ENCODE measurements around the gene PRL. TPM values are rescaled to one million over a fixed set of nuclear protein-coding genes. Genes with fewer than 3 reads are reported as not detected.

Gene PRL
- total and polyA plus RNA-seq, 2 experiments from 2014 or later = not detected

GRCh38 chr6:22281341-22282085, 15.3 kb downstream of the PRL start (continued):
- TF ChIP-seq EZH2phosphoT487 (IDR thresholded peaks at IDR 0.05; ENCODE audit: unreplicated experiment) (no peak), JUNB (IDR thresholded peaks at IDR 0.05; ENCODE audit: unreplicated experiment) (no peak), POLR2AphosphoS5 (IDR thresholded peaks at IDR 0.05; ENCODE audit: low read depth) (no peak), NANOG (IDR thresholded peaks at IDR 0.05; ENCODE audit: borderline replicate concordance) (no peak), ETS1 (IDR thresholded peaks at IDR 0.05) (no peak), REST (IDR thresholded peaks at IDR 0.05; ENCODE audit: unreplicated experiment) (no peak), CTCF (conservative IDR thresholded peaks at IDR 0.05; ENCODE audit: low read depth in 2 of 2) (no peak)

GRCh38 chr6:22279427-22279826, 17.4 kb downstream of the PRL start:
- Histone ChIP-seq H4K20me1 (replicated peaks; ENCODE audit: insufficient read depth) (no peaks in the 10 kb centered on the region), H3K27ac (ENCODE audit: low read depth) (no peak overlapping the region), H3K36me3 (ENCODE audit: insufficient read depth) (no peaks in the 10 kb centered on the region), H3K4me2 (no peak overlapping the region), H3K9me2 (ENCODE audit: insufficient read depth) (no peaks in the 10 kb centered on the region), H2AFZ (no peak overlapping the region), H3K79me2 (replicated peaks; ENCODE audit: insufficient read depth) (no peaks in the 10 kb centered on the region), H3K4me1 (ENCODE audit: insufficient read depth) (no peaks in the 10 kb centered on the region), H3K4me3 (no peak overlapping the region), H3F3A (replicated peaks; ENCODE audit: low read depth) (no peaks in the 10 kb centered on the region), H3K27me3 (ENCODE audit: insufficient read depth) (no peaks in the 10 kb centered on the region)
- 0 out of 3 replicates have a peak, but pooled peaks cover 2% of the 10 kb centered on the region for H3K4me1 Mint-ChIP-seq
- H3K27me3 Mint-ChIP-seq (ENCODE audit: insufficient read depth, low read depth, poor library complexity) = peaks cover 5% of the 10 kb centered on the region
- no peak overlapping the region for H3K27ac Mint-ChIP-seq
- H3K36me3 Mint-ChIP-seq (ENCODE audit: low read depth) = no peaks in the 10 kb centered on the region
- ATAC-seq = no peak
- no peaks in the 10 kb centered on the region; the same call in 1 of the 3 replicates for H3K9me3 Mint-ChIP-seq
- H3K4me3 Mint-ChIP-seq = no peak overlapping the region
- DNase-seq (ENCODE audit: low spot score) = no peak
- TF ChIP-seq ZNF462 (CRISPR knock-in tag; IDR thresholded peaks at IDR 0.05) (no peak), ZNF331 (CRISPR knock-in tag; IDR thresholded peaks at IDR 0.05; ENCODE audit: low read depth) (no peak), POLR2AphosphoS5 (IDR thresholded peaks at IDR 0.05; ENCODE audit: low read depth) (no peak), ZNF114 (CRISPR knock-in tag; IDR thresholded peaks at IDR 0.05) (no peak)

Data from GM23338 (cell line).